ENCODE measurements around the gene ATP2B1. TPM values are rescaled to one million over a fixed set of nuclear protein-coding genes. Genes with fewer than 3 reads are reported as not detected.

ATP2B1 gene
- total and polyA plus RNA-seq, 2 of the 13 experiments (the other 11 are each of a cell fraction or from before 2014, with no cell fraction given), result 12.1 to 60.2 TPM

DNA sequence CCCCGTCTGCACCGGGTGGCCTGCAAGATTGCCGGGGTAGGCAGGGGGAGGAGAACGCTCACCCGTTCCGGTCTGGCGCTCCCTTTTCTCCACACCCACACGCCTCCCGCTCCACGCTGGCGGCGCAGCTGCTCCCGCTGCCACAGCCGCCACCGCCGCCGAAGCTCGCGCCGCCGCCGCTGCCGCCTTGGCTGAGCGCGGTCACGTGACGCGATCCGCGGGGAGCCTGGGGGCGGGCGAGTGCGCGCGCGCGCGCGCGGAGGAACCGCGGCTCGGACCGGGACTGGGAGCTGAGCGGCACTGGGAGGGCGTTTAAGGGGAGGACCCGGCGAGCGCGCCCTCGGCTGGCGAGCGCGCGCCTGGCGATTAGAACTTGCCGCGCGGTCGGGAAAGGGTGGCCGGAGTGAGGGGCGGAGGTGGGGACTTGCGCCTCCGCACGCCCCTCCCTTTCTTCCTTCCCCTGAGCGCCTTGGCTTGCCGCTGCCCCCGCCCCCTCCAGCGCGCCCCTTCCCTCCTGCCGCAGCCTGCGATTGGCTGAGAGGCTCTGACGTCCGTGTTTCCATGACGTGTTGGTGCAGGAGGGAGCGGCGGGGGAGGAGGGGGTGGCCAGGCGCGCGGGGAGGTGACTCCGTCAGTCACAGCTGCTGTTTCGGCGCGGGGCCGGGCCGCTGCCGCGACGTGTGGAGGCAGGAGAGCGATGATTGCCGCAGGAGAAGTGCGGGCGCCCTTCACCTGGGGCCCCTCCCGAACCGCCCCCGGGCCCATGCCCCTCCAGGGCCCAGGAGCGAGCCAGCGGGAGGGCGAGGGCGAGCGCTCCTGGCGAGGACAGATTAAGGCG, 738 bp upstream of the ATP2B1 start (continued):
- TF ChIP-seq TRIM24 (CRISPR knock-in tag; IDR thresholded peaks at IDR 0.05) (no peak), ZNF280B (CRISPR knock-in tag; IDR thresholded peaks at IDR 0.05; ENCODE audit: borderline replicate concordance) (no peak), RFXANK (CRISPR knock-in tag; IDR thresholded peaks at IDR 0.05) (0 out of 2 replicates have a peak, but pooled peaks have one; percentile 83), E2F5 (CRISPR knock-in tag; conservative IDR thresholded peaks at IDR 0.05) (peak; percentile 54; the same call in 1 of the 2 replicates), POGK (CRISPR knock-in tag; conservative IDR thresholded peaks at IDR 0.05) (peak; percentile 32), MAZ (IDR thresholded peaks at IDR 0.05; ENCODE audit: borderline replicate concordance, low read depth, low read length) (peak; percentile 89; the same call in 1 of the 2 replicates), MAZ (CRISPR knock-in tag; IDR thresholded peaks at IDR 0.05; ENCODE audit: low read depth) (no peak; the same call in none of the 2 replicates), ZNF136 (CRISPR knock-in tag; IDR thresholded peaks at IDR 0.05; ENCODE audit: low read depth) (0 out of 2 replicates have a peak, but pooled peaks have one; percentile 51), ZNF781 (CRISPR knock-in tag; IDR thresholded peaks at IDR 0.05; ENCODE audit: borderline replicate concordance, not compliant biosample characterization) (peak; percentile 23), ZNF230 (CRISPR knock-in tag; IDR thresholded peaks at IDR 0.05) (no peak; the same call in 1 of the 2 replicates), ZNF839 (CRISPR knock-in tag; IDR thresholded peaks at IDR 0.05; ENCODE audit: borderline replicate concordance) (no peak), RBFOX2 (IDR thresholded peaks at IDR 0.05; ENCODE audit: low read depth, low read length) (peak; percentile 85), CREB1 (IDR thresholded peaks at IDR 0.05) (peak; percentile 95), CREB1 (CRISPR knock-in tag; IDR thresholded peaks at IDR 0.05) (peak; percentile 95), ZNF615 (CRISPR knock-in tag; IDR thresholded peaks at IDR 0.05; ENCODE audit: borderline replicate concordance) (no peak), FOXK1 (CRISPR knock-in tag; IDR thresholded peaks at IDR 0.05; ENCODE audit: borderline replicate concordance, low read depth) (peak; percentile 73; the same call in 1 of the 2 replicates), SNAI1 (CRISPR knock-in tag; IDR thresholded peaks at IDR 0.05; ENCODE audit: borderline replicate concordance) (peak; percentile 76; the same call in 1 of the 2 replicates), ZNF782 (CRISPR knock-in tag; IDR thresholded peaks at IDR 0.05; ENCODE audit: borderline replicate concordance) (0 out of 2 replicates have a peak, but pooled peaks have one; percentile 12), CENPT (CRISPR knock-in tag; IDR thresholded peaks at IDR 0.05; ENCODE audit: low read depth) (peak; percentile 67; the same call in 1 of the 2 replicates)
- TF ChIP-seq, protein P1, sequence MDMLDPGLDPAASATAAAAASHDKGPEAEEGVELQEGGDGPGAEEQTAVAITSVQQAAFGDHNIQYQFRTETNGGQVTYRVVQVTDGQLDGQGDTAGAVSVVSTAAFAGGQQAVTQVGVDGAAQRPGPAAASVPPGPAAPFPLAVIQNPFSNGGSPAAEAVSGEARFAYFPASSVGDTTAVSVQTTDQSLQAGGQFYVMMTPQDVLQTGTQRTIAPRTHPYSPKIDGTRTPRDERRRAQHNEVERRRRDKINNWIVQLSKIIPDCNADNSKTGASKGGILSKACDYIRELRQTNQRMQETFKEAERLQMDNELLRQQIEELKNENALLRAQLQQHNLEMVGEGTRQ (IDR thresholded peaks at IDR 0.05; ENCODE audit: low read depth, low read length), result peak; percentile 87
- TF ChIP-seq, protein P1 (CRISPR knock-in tag; IDR thresholded peaks at IDR 0.05; ENCODE audit: borderline replicate concordance), result 0 out of 2 replicates have a peak, but pooled peaks have one; percentile 11
